ENCODE results near the gene PTGDS.

DNA sequence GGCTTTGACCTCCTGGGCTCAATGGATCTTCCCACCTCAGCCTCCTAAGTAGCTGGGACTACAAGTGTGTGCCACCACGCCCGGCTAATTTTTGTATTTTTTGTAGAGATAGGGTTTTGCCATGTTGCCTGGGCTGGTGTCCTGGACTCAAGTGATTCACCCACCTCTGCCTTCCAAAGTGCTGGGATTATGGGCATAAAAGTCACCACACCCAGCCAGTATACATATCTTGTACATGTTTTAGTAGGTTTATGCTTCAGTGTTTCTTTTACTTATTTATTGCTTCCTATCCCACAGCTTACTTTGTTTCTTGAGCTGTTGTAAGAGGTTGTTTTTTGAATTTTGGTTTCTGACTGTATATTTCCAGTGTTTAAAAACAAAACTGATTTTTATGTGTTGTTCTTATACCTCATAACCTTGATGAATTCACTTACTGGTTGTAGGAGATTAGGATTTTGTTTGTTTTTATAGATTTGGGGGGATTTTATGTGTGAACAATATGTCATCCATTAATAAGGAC is 45.6 kb upstream of the PTGDS start:
- no peak for TF ChIP-seq JUND (IDR thresholded peaks at IDR 0.05)
- no peak for TF ChIP-seq FOXA1 (IDR thresholded peaks at IDR 0.05)
